ENCODE data around the gene CHST4.
"Not testable (repeated sequence)": the region's sequence is repeated elsewhere in the genome, so short reads cannot be mapped to it uniquely, and the experiment has no call there.

The CHST4 gene

DNA sequence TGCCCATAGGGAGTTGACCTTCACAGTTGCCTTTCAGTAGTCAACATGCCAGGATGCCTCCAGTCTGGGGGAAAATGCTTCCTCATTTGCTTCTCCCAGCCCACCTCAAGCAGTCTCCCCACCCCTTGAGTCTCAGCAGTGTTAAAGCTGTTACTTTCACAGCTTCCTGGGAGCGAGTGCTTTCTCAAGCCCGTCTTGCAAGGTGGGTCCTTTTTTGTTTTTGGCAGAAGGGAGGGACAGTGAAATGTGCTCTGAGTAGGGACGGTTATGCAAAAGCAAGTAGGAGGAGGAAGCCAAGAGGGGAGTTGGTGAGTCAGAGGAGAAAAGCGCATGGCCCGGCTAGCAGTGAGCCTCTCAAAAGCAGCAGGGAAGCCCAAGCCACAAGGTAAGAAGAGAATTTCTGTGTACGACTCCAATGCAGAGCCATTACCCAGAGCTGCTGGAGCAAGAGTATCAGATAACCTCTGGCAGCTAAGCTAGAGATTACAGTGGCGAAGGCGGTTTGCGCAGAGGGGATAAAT is at the start of gene CHST4:
TSS of gene CHST4 (plus strand) at position 316 of the 521 bp plus-strand sequence. CDS start 10,252 bp downstream, outside the sequence.
- DNase-seq (ENCODE audit: low read depth in 2 of 3, low spot score in 2 of 3), result no peak

DNA sequence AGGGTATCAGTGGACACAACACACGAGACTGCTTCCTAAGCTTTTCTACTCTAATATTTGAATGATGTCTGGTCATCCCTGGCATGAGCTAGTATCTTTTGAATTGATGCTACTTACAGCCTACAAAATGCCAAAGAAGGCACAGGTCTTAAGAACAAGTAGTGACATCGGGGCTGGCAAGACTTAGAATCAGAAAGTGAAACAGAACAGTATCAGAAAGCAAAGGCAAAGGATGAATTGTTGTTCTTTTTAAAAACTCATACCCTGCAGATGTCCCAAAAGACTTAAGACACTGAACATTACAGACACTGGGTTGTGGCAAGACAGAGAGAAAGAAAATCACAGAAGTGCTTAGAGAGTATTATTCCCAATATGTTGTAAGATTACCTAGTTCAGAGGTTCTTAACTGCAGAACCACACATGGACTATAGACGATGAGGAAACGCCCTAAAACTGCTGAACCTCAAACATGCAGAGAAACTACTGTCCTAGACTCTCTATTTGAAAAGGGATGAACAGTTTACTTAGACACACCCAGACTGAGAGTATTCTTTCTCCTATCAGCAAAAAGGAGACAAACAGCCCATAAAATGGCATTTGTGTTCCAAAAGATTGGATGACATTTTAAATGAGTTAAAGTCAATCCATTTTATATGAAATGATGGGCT is 49.6 kb upstream of the CHST4 start:
- no peak for DNase-seq (ENCODE audit: low read depth in 2 of 3, low spot score in 2 of 3)

DNA sequence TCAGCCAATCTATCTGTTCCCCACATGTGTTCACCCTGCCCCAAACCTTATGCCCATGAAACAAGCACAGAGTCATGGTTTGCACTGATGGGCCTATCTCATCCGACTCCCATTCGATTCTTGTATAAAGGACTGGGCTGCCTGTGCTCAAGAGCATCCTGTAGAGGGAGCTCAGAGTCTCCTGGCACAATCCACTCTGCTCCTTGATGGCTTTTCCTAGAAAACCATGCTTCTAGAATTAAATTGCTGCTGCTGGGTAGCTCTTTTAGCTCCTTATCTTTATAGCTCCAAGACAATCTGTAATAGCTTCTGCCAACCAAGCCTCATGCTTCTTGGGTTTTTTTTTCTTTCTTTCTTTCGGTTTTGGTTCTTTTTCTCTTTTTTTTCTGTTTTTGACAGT is 46.8 kb upstream of the CHST4 start:
- DNase-seq (ENCODE audit: low read depth in 2 of 3, low spot score in 2 of 3), result no peak

DNA sequence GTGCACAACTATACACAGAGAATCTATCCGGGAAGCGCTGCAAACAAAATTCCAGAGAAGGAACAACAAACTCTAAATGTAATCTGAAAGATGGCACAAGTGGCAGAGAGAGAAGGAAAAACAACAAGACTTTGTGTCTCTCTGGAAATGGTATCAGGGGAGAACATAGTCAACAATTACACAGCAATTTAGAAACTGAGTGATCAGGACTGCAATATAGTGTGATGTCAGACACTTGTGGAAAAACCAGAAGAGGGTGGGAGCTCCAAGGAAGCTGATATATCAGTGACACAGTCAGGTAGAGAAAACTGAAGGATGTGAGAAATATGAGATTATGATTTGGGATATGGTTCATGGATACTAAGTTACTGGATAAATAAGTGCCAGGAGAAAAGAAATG is 45.3 kb upstream of the CHST4 start:
- no peak for DNase-seq (ENCODE audit: low read depth in 2 of 3, low spot score in 2 of 3)

DNA sequence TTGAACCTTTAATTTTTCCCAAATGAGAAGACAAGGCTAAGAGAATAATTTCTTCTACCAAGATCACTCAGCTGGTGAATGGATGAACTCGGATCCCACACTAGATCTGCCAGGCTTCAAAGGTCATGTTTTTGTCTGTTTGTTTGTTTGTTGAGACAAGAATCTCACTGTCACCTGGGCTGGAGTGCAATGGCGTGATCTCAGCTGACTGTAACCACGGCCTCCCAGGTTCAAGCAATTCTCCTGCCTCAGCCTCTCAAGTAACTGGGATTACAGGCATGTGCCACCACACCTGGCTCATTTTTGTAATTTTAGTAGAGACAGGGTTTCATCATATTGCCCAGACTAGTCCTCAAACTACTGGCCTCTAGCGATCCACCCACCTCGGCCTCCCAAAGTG is 43.7 kb upstream of the CHST4 start:
- DNase-seq (ENCODE audit: low read depth in 2 of 3, low spot score in 2 of 3), result no peak

DNA sequence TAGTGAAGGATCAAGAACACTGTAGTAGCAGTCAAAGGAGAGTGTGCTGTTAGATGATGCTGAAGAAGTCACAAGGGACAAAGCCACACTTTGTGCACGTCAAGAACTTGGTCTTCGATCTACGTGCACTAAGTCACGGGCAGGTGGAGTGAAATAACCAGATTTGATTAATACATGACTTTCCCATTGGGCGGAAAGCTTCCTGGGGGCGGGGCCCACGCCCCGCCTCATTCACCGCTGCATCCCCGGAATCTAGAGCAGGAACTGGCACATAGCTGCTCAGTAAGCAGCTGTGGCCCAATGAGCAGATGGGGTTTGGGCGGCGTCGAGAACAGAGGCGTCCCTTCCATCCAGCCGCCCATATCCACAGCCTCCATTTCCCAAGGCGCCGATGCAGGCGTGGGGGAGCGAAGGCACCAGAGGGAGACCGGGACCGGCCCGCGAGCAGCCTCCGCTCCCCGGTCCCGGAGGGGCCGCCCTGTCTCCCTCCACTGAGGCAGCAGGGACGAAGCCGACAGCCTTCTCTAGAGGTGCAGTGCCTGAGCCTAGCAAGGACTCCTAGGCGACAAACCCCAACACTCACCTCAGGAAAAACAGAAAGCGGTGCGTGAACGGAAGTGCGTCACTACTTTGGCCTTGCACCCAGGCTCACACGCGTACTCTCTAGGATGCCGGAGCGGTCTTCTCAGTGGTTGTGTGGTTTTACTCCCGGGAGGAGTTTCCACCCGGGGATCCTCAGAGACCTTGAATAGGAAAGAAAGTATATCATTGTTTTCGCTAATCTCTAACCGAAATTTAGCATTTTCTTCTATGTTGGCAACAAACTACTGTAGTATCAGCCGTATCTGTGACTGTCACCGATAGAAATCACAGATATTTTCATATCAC is 42.0 kb upstream of the CHST4 start:
- peak; percentile 37 to 57 (median 54) for DNase-seq (ENCODE audit: low read depth in 2 of 3, low spot score in 2 of 3)

DNA sequence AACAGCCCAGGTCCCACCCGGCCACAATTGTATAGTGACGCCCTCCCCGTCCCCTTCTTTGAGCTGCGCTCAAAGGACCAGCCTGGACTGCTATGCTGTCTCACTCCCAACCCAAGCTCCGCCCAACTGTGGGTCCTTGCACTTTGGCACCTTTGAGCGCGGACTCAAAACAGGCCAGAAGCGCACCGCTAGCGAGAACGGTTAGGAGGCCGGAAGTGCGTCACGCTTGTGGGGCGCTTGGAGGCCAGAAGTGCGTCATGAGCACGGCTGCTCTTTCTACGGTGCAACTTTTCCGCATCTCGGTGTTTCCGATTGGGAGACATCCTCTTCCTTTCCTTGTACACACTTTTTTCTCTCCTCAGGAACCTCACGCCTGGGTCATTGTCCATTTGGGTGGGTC is 37.1 kb upstream of the CHST4 start, which contains the start of gene ZNF19:
TSS of gene ZNF19 (minus strand) at position 203 of the 400 bp plus-strand sequence. CDS start 7,210 bp downstream, outside the sequence.
- DNase-seq (ENCODE audit: low read depth in 2 of 3, low spot score in 2 of 3), result no peak

DNA sequence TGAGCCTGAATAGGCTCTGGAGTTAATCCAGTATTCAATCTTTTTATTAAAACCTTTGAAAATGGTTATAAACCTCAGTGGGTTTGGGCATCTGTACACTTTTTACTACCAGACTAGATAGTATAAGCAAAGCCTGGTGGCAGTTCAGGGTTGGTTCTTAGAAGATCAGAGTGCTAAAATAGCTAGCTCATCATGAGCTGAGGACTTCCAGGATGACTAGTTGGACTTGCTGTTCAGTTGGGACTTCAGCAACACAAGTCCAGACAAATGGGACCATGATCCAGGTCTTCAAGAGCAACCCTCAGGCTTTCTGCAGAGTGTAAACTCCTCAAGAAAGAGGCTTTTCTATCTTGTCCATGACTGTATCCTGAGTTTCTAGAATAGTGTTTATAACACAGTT is 35.9 kb upstream of the CHST4 start:
- DNase-seq (ENCODE audit: low read depth in 2 of 3, low spot score in 2 of 3), result no peak

DNA sequence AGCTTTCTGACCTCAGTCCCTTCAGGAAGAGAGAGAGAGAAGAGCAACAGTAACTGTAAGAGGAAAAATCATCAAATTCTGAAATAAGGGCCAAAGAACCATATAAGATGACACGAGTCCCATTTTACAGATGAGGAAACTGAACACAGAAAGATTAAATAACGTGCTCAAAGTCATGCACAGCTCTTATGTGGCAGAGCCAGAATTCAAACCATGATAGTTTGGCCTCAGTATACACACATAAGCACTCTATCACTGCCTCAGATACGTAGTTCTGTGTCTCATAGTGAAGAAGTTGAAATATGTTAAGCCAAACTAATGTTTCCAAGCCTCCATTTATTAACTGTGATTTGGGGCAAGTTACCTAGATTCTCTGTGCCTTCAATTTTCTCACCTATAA is 35.2 kb upstream of the CHST4 start:
- no peak for DNase-seq (ENCODE audit: low read depth in 2 of 3, low spot score in 2 of 3)

DNA sequence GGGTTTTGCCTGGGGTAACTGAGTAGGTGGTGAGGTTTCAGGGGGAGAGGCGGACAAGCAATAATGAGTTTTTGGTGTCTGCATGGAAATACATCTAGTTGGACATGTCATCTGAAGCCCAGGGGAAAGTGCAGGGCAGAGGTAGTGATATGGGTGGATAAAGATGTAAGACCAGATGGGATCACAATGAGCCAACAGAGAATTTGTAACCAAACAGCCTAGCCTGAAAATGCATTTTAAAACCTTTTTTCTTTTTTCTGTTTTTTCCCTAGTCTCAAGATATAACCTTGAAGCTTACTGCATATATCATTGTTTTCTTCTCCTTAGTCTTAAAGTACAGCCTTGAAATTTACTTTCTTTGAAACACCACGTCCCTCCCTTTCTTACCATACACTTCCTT is 33.4 kb upstream of the CHST4 start:
- no peak for DNase-seq (ENCODE audit: low read depth in 2 of 3, low spot score in 2 of 3)

DNA sequence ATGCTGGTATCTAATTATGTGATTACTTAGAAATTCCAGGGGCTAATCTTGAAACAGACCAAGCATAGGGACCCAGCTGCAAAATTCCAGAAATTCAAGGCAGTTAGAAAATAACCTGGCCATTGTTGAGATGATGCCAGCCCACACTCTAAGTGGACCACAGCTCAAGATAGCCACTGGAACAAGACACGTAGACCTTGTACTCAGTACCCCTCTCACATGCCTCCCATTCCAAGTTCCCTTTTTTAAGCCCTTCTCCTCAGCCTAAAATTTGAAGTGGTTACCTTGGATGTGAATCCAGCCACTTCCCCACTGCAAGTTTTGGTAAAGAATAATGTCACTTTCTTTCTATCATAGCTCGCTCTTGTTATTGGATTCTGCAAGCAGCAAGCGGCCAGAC is 33.0 kb upstream of the CHST4 start:
- DNase-seq (ENCODE audit: low read depth in 2 of 3, low spot score in 2 of 3), result no peak

DNA sequence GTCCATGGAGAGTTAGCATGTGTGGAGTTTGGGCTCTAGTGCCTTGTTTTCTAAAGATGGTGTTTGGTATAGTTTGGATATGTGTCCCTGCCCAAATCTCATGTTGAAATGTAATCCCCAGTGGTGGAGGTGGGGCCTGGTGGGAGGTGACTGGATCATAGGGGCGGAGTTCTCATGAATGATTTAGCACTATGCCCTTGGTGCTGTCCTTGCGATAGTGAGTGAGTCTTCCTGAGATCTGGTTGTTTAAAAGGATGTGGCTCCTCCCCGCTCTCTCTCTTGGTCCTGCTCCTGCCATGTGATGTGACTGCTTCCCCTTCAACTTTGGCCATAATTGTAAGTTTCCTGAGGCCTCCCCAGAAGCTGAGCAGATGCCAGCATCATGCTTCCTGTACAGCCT is 28.2 kb upstream of the CHST4 start:
- DNase-seq (ENCODE audit: low read depth in 2 of 3, low spot score in 2 of 3), result no peak

DNA sequence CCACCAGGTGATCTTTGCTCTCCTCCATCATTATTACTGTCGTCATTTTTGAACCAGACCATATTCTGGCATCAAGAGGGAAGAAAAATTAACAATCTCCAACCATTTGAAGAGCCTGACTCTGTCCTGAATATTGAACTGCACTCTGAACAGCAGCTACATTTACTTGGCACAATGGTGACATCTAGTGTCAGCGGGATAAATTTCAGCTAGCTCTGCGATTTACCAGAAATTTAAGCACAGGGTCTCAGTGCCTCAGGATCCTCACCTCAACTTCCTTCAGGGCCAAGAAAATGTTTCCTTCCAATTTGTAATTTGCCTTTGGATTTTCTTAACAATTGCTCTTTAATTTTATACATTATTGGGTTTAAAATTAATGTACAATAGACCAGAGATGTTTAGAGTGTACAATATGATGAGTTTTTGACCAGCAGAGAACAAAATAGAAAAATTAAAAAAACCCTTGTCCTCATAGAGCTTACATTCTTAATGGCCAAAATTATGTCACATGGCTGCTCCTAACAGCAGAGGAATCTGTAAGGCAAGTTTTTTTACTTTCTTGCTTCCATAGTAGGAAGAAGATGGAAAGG is 26.4 kb upstream of the CHST4 start:
- DNase-seq (ENCODE audit: low read depth in 2 of 3, low spot score in 2 of 3), result no peak

DNA sequence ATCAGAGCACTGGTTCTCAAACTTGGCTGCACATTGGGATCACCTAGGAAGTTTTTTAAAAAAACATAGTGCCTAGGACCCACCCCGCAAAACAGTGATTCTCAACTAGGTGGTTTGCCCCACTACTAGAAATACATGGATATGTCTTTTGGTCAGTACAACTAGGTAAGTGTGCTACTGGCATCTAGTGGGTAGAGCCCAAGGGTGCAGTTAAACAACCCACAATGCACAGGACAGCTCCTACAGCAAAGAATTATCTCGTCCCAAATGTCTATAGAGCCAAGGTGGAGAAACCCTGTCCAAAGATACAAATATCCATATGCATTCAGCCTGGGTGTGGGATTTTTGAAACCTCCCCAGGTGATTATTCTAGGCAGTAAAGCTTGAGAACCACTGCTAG is 25.3 kb upstream of the CHST4 start:
- no peak for DNase-seq (ENCODE audit: low read depth in 2 of 3, low spot score in 2 of 3)

DNA sequence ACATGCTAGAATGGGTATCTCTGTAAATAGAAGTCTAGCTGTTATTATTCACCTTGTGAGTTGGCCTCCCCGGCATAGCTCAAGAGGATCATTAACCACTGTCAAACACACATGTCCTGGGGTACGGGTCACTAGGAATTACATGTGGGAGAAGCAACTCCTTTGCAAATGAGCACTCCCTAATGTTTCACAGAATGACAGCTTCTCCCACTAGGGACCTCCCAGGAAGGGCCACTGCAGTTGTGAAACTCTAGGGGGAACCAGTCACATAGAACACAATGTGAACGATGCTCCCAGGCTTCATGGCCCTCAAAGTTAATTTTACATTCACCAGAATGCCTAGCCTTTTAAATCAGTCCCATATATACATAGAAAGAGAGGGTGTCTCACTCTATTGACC is 24.7 kb upstream of the CHST4 start:
- DNase-seq (ENCODE audit: low read depth in 2 of 3, low spot score in 2 of 3), result no peak

DNA sequence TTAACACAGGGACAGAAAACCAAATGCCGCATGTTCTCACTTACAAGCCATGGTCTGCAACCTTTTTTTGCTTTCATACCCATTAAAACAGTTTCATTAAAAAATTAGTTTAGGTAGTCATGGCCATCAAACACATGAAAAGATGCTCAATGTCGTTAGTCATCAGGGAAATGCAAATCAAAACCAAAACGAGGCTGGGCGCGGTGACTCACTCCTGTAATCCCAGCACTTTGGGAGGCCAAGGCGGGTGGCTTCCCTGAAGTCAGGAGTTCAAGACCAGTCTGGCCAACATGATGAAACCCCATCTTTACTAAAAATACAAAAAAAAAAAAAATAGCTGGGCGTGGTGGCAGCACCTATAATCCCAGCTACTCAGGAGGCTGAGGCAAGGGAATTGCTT is 22.2 kb upstream of the CHST4 start:
- not testable (repeated sequence) for DNase-seq (ENCODE audit: low read depth in 2 of 3, low spot score in 2 of 3)

DNA sequence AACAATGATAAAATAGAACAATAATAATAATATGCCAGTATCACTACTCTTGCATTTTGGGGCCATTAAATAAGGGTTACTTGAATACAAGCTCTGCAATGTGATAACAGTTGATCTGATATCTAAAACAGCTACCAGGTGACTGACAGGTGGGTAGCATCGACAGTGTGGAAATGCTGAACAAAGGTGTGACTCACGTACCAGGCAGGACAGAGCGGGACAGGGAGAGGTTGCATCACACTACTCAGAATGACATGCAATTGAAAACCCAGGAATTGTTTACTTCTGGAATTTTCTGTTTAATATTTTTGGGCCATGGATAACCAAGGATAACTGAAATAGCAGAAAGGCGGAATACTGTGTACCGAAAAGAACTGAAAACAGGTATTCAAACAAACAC is 21.3 kb upstream of the CHST4 start:
- no peak for DNase-seq (ENCODE audit: low read depth in 2 of 3, low spot score in 2 of 3)

DNA sequence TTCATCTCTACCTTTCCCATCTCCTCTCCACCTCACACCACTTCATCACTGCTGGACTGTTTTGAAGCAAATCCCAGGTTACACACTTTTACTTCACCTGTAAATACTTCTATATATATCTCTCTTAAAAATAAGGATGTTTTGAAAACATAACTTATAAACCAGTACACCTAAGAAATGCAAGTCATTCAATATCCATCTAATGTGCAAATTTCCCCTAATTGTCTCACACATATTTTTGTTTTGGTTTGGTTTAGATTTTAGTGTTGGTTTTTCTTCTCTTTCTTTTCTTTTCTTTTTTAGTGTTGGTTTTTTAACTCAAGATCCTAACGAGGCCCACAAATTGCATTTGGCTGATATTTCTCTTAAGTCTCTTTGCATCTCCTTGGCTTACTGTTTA is 19.2 kb upstream of the CHST4 start:
- no peak for DNase-seq (ENCODE audit: low read depth in 2 of 3, low spot score in 2 of 3)

DNA sequence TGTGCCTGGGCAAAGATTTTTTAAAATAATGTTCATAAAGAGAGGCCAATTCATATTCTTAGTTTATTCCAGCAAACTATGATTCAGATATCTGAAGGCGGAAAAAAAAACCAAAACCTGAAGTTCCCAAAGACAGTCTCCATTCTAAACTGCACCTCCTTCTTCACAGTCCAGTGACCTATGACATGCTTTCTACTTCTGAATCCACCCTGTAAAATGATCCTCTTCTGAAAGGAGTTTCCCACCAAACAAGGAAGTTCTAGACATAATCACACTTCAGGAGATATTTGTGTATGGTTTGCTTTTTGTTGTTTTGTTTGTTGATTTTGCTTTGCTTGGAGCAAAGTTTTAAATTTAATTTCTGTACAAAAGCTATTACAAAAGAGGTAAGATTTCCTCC is 12.9 kb upstream of the CHST4 start:
- DNase-seq (ENCODE audit: low read depth in 2 of 3, low spot score in 2 of 3), result no peak

DNA sequence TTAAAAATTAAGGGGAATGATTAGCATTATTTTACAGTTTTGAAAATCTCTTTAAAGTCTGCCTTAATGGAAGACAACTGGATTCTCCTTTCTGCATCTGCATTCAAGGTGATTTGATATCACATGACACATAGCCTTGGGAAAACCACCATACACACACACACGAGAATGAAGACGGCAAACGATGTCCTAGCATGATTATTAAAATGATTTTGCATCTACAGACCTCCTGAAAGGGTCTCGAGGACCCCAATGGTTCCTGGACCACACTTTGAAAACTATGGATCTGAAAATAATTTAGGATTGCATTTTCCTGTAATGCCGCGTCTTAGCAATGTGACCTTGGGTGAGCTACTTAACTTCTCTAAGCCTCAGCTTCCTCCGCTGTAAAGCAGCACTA is 11.8 kb upstream of the CHST4 start:
- DNase-seq (ENCODE audit: low read depth in 2 of 3, low spot score in 2 of 3), result no peak

DNA sequence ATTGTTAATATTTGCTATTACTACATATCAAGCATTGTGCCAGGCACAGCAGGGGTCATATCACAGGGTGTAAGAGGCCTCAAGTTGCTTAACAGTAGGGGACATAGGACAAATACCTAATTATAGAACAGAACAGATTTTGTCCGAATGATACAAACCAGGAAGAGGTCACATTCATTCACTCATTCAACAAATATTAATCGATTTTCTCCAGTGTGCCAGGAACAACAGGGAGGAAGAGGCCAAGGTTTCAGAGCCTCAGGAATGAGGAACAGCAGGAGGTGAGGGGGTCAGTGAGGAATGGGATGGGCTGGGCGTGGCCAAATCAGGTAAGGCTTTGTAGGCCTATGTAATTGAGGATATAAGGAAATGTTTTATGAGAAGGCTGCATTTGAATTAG is 11.2 kb upstream of the CHST4 start:
- no peak for DNase-seq (ENCODE audit: low read depth in 2 of 3, low spot score in 2 of 3)

DNA sequence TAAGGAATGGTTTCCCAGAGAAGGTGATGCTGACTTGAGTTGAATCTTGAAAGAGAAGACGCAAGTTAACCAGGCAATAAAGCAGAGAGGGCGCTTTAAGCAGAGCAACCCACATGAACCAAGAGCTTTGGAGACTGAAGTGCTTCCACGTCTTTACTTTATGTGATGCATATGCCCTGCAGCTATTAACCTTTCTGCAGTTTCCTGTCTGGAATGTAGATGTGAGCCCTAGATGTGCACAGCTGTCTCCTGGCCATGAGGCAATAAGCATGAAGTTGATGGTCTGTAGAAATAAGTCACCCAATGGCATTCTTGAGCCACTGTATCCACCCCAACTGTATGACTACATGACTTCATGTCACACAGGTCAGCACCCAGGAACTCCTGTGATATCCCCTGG is 5.7 kb upstream of the CHST4 start:
- DNase-seq (ENCODE audit: low read depth in 2 of 3, low spot score in 2 of 3), result no peak

Measured in activated CD8-positive, alpha-beta memory T cell treated with anti-CD3 and anti-CD28 coated beads for 48 hours (primary cell).